GM06990 (cell line): ENCODE results near the gene KCNG2.

ENCODE experiments used
- DNase-seq: peaks from one replicate; pipeline ENCODE4 v3.0.0-alpha.2; 2011; ENCODE audit not compliant: insufficient read length; ENCODE audit errors: extremely low read depth
- H3K27me3 ChIP-seq: replicated peaks from 2 replicates; pipeline ENCODE4 v1.6.0; 2011; ENCODE audit warnings: low read length; ENCODE audit not compliant: control insufficient read depth, insufficient read depth
- H3K36me3 ChIP-seq: 2 replicates; pipeline ENCODE4 v1.5.1; 2011; ENCODE audit warnings: low read length; ENCODE audit not compliant: control insufficient read depth, insufficient read depth
- H3K4me3 ChIP-seq: replicated peaks from 2 replicates; pipeline ENCODE4 v1.5.1; 2011; ENCODE audit warnings: low read depth, mild to moderate bottlenecking, control low read depth, low read length
- TF ChIP-seq, protein P1 (sequence below): IDR thresholded peaks from 2 replicates; pipeline ENCODE4 v1.5.1; 2011; ENCODE audit warnings: low read length, control low read depth, mild to moderate bottlenecking, inconsistent platforms; ENCODE audit not compliant: insufficient read depth, poor library complexity, severe bottlenecking

Gene KCNG2

GRCh38 chr18:79828258-79828657, 30.5 kb downstream of the KCNG2 start:
- Histone ChIP-seq H3K27me3 (no peaks in the 10 kb centered on the region), H3K36me3 (no peaks in the 10 kb centered on the region), H3K4me3 (no peak overlapping the region)
- TF ChIP-seq, protein P1, sequence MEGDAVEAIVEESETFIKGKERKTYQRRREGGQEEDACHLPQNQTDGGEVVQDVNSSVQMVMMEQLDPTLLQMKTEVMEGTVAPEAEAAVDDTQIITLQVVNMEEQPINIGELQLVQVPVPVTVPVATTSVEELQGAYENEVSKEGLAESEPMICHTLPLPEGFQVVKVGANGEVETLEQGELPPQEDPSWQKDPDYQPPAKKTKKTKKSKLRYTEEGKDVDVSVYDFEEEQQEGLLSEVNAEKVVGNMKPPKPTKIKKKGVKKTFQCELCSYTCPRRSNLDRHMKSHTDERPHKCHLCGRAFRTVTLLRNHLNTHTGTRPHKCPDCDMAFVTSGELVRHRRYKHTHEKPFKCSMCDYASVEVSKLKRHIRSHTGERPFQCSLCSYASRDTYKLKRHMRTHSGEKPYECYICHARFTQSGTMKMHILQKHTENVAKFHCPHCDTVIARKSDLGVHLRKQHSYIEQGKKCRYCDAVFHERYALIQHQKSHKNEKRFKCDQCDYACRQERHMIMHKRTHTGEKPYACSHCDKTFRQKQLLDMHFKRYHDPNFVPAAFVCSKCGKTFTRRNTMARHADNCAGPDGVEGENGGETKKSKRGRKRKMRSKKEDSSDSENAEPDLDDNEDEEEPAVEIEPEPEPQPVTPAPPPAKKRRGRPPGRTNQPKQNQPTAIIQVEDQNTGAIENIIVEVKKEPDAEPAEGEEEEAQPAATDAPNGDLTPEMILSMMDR, result no peak
- DNase-seq, result no peak

DNA sequence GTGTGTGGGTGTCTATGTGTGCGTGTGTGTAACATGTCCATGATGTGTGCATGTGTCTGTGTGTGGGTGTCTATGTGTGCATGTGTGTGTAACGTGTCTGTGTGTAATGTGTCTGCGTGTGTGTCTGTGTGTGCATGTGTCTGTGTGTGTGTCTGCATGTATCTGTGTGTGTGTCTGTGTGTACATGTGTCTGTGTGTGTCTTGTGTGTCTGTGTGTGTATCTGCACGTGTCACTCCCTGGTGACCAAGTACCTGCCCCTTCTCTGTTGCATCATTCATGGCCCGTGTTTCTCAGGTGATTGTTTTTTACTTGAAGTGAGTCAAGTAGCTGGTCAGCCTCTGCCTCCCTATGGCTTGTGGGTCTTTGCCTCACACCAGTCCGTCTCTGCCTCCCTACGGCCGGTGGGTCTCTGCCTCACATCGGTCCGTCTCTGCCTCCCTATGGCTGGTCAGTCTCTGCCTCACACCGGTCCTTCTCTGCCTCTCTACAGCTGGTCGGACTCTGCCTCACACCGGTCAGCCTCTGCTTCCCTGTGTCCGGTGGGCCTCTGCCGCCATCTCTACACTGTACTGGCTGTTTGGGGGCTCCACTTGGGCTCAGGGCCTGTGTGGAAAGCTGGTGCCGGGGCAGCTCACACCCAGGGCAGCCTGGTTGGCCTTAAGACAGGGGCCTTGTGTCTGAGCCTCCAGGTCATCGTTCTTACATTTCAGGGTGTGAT, 31.6 kb downstream of the KCNG2 start:
- H3K4me3 ChIP-seq, result no peak overlapping the region
- H3K36me3 ChIP-seq, result no peaks in the 10 kb centered on the region
- DNase-seq, result no peak
- TF ChIP-seq, protein P1, result no peak
- H3K27me3 ChIP-seq, result no peaks in the 10 kb centered on the region

GRCh38 chr18:79832169-79832568, 34.4 kb downstream of the KCNG2 start:
- TF ChIP-seq, protein P1, result no peak
- Histone ChIP-seq H3K4me3 (no peak overlapping the region), H3K36me3 (no peaks in the 10 kb centered on the region), H3K27me3 (no peaks in the 10 kb centered on the region)
- DNase-seq, result no peak

GRCh38 chr18:79834834-79835233, 37.1 kb downstream of the KCNG2 start:
- TF ChIP-seq, protein P1, result no peak
- no peak for DNase-seq
- Histone ChIP-seq H3K27me3 (no peaks in the 10 kb centered on the region), H3K4me3 (no peak overlapping the region), H3K36me3 (no peaks in the 10 kb centered on the region)

- DNase-seq, result no peak
- no peaks in the 10 kb centered on the region for H3K36me3 ChIP-seq
- H3K4me3 ChIP-seq, result no peak overlapping the region
- no peaks in the 10 kb centered on the region for H3K27me3 ChIP-seq
- TF ChIP-seq, protein P1, result no peak
Observed at GRCh38 chr18:79841936-79842335, 44.2 kb downstream of the KCNG2 start.
